Muscle of back (tissue), 11 donors: ENCODE data around the gene NPAS2. TPM values are rescaled to one million over a fixed set of nuclear protein-coding genes. Genes with fewer than 3 reads are reported as not detected.

Experiments used
- DNase-seq, 3 donors: peaks; one replicate each; pipeline versions ENCODE4 v3.0.0 to v3.0.0-alpha.2; 2013
- polyA plus RNA-seq, 10 donors: library from polyadenylated mRNA; unstranded; fragments of 120-200 nt; gene quantifications; one replicate each; pipeline ENCODE4 v1.2.1, GENCODE V29; 2013; ENCODE audit not compliant: insufficient read length in 10 of 10

NPAS2 gene
- polyA plus RNA-seq, 10 donors = 6.1 to 12.1 (median 10.5) TPM

GRCh38 chr2:100821255-100821910, 1.4 kb downstream of the NPAS2 start:
- peak in 1 of 3 donors; percentile 30 for DNase-seq

- DNase-seq = no peak
These were observed 1.9 kb downstream of the NPAS2 start for GRCh38 chr2:100821911-100822265.

- DNase-seq = no peak
These were observed 2.8 kb downstream of the NPAS2 start for GRCh38 chr2:100822587-100823248.

- no peak for DNase-seq
These were observed 3.9 kb downstream of the NPAS2 start for GRCh38 chr2:100823665-100824438.

- DNase-seq = no peak
These were observed 4.9 kb downstream of the NPAS2 start for GRCh38 chr2:100824842-100825241.

- no peak for DNase-seq
These were observed 6.6 kb downstream of the NPAS2 start for GRCh38 chr2:100826494-100826893.

GRCh38 chr2:100831158-100831750, 11.3 kb downstream of the NPAS2 start:
- DNase-seq = no peak

- DNase-seq = no peak
These were observed 11.9 kb downstream of the NPAS2 start for GRCh38 chr2:100831831-100832230.

GRCh38 chr2:100832885-100833284, 12.9 kb downstream of the NPAS2 start:
- no peak for DNase-seq

GRCh38 chr2:100833331-100833730, 13.4 kb downstream of the NPAS2 start:
- DNase-seq = no peak

GRCh38 chr2:100834221-100834620, 14.3 kb downstream of the NPAS2 start:
- no peak for DNase-seq

- no peak for DNase-seq
These were observed 15.2 kb downstream of the NPAS2 start for GRCh38 chr2:100835006-100835659.

- DNase-seq = no peak
These were observed 20.6 kb downstream of the NPAS2 start for GRCh38 chr2:100840519-100840918.

GRCh38 chr2:100842241-100842922, 22.4 kb downstream of the NPAS2 start:
- DNase-seq = no peak

GRCh38 chr2:100844514-100844913, 24.6 kb downstream of the NPAS2 start:
- DNase-seq = no peak

- DNase-seq = no peak
These were observed 25.4 kb downstream of the NPAS2 start for GRCh38 chr2:100845141-100845991.

GRCh38 chr2:100846716-100847115, 26.8 kb downstream of the NPAS2 start:
- no peak for DNase-seq

- no peak for DNase-seq
These were observed 32.5 kb downstream of the NPAS2 start for GRCh38 chr2:100852447-100852846.

- no peak for DNase-seq
These were observed 33.3 kb downstream of the NPAS2 start for GRCh38 chr2:100852999-100853908.
